Psoas muscle (tissue), 8 donors: ENCODE data around the gene STRIP1. TPM values are rescaled to one million over a fixed set of nuclear protein-coding genes. Genes with fewer than 3 reads are reported as not detected.
A peak's percentile ranks its signal among the peaks of the same experiment; 100 is the strongest.

ENCODE experiments used
- ATAC-seq, 4 donors: fragments of 200-7000 bp; cut with Tn5 transposase; one replicate each; pipeline ENCODE4 v1.9.1; 2020; ENCODE audit warnings: moderate library complexity in 3 of 4, mild to moderate bottlenecking in 2 of 4
- DNase-seq, 2 donors: peaks; one replicate each; pipeline ENCODE4 v3.0.0-alpha.2; 2020
- H3K27ac ChIP-seq: fragments of 200-600 bp; one replicate; pipeline ENCODE4 v1.8.0; 2022
- H3K27me3 ChIP-seq, 3 donors: fragments of 200-600 bp in 1 of 3; one replicate each; pipeline versions ENCODE4 v1.6.1 to v1.8.0; 2013 to 2022; ENCODE audit warnings: low read length in 2 of 3, mild to moderate bottlenecking in 2 of 3, moderate library complexity in 1 of 3; ENCODE audit not compliant: insufficient read depth in 3 of 3
- H3K36me3 ChIP-seq, 2 donors: fragments of 200-600 bp in 1 of 2; one replicate each; pipeline versions ENCODE4 v1.6.1 to v1.8.0; 2013 to 2022; ENCODE audit warnings: low read depth in 1 of 2, mild to moderate bottlenecking in 1 of 2, moderate library complexity in 1 of 2; ENCODE audit not compliant: insufficient read depth in 1 of 2
- H3K4me1 ChIP-seq: fragments of 200-600 bp; one replicate; pipeline ENCODE4 v1.8.0; 2022
- H3K4me3 ChIP-seq: fragments of 200-600 bp; one replicate; pipeline ENCODE4 v1.8.0; 2022; ENCODE audit warnings: mild to moderate bottlenecking
- H3K9me3 ChIP-seq: fragments of 200-600 bp; one replicate; pipeline ENCODE4 v1.8.0; 2022
- WGBS, 3 donors: extraction: QIAGEN DNeasy Blood & Tissue Kit; methylation state at CpG; one replicate each; pipeline versions ENCODE4 v1.1.6 to v1.1.7; 2013; 5-methylcytosine and 5-hydroxymethylcytosine counted together
- intact Hi-C, 2 donors: fragments of 100-400 bp; cut with DNase I; formaldehyde crosslinking; loops; one replicate each; pipeline versions ENCODE4 v1.11.0 to v1.14.2; 2022
- polyA plus RNA-seq, 3 donors: library from polyadenylated mRNA; stranded (reverse); fragments of 200-250 nt; gene quantifications; one replicate each; pipeline ENCODE4 v1.2.3, GENCODE V29; 2013
- total RNA-seq, 4 donors: library from RNA; stranded (reverse); fragmentation: NEBNext Ultra II Directional in 2 of 4; extraction: Animal tissue kit (Norgen Biotek cat#: 25700) in 2 of 4; gene quantifications; one replicate each; pipeline versions ENCODE4 v1.2.1 to v1.2.4, GENCODE V29; 2021 to 2023
- TF ChIP-seq, protein P1 (sequence below): fragments of 200-600 bp; IDR thresholded peaks from one replicate; pipeline ENCODE4 v1.8.0; 2022; ENCODE audit warnings: antibody characterized with exemption
- donor health status: healthy with polysubstance abuse.
- donor health status: DM: no; HTN: no; CAD: no; lungs with moderate emphysema.
- donor health status: Bipolar disorder and iron deficiency.
- donor health status: healthy.
- donor health status: DM: yes; HTN: yes; CAD: no.
- donor health status: DM: no; HTN: no; CAD: no.
- donor health status: DM: no; HTN: no; CAD: no.
- donor health status: DM: yes; HTN: yes; CAD: no.

The STRIP1 gene
- total and polyA plus RNA-seq, 7 donors: 12.1 to 23.1 (median 16.4) TPM

DNA sequence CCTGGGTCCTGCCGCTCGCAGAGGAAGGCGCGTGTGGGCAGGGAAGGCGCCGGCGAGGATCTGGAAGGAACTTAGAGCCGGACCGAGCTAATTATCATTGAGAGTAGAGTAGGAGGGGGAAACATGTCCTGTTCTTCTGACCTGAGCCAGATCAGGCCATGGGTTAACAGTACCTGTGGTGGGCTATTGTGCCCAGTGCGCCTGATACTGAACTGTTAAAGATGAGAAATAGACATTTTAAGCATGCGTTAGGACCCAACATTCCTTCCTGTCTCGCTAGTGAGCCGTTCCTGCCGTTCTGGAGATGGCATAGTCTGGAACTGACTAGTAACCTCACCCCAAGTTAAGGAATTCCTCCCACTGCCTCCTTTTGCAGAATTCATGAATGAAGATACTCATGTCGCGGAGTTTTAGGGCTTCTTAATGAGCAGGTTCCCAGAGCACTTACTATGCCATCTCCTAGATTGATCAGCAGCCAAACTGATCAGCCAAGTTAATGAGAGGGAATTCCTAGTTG, 870 bp downstream of the STRIP1 start:
- no peak for DNase-seq
- Histone ChIP-seq H3K36me3 (peaks cover 14 to 34% of the 10 kb centered on the region in 2 donors), H3K9me3 (no peaks in the 10 kb centered on the region), H3K27ac (peak overlapping the region; percentile 88), H3K4me1 (peaks cover 14% of the 10 kb centered on the region), H3K4me3 (peak overlapping the region; percentile 93), H3K27me3 (no peaks in the 10 kb centered on the region)
- no peak for ATAC-seq
- intact Hi-C loops: no loop called here
- TF ChIP-seq, protein P1, sequence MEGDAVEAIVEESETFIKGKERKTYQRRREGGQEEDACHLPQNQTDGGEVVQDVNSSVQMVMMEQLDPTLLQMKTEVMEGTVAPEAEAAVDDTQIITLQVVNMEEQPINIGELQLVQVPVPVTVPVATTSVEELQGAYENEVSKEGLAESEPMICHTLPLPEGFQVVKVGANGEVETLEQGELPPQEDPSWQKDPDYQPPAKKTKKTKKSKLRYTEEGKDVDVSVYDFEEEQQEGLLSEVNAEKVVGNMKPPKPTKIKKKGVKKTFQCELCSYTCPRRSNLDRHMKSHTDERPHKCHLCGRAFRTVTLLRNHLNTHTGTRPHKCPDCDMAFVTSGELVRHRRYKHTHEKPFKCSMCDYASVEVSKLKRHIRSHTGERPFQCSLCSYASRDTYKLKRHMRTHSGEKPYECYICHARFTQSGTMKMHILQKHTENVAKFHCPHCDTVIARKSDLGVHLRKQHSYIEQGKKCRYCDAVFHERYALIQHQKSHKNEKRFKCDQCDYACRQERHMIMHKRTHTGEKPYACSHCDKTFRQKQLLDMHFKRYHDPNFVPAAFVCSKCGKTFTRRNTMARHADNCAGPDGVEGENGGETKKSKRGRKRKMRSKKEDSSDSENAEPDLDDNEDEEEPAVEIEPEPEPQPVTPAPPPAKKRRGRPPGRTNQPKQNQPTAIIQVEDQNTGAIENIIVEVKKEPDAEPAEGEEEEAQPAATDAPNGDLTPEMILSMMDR: no peak
- WGBS, 3 donors: 8 to 10% (median 10%) methylated on average over 14 to 16 of the region's 16 CpGs

DNA sequence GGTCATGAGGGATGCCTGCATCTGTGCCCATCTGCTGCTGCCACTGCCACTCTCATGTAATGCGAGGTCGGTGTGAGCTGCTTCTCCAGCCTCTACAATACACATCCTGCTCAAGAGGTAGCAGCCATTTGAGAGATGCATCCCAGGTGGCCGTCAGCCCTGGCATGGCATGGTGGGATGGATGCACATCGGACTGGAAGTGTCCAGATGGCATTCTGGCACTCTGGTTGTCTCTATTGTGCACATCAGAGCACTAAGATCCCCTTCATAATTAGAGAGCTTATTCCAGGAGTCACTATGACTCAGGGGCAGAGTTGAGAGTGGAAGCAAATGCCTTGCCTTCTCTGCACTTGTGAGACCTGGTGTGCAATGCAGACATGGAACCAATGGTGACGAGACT, 3.8 kb downstream of the STRIP1 start:
- TF ChIP-seq, protein P1: no peak
- intact Hi-C loops: no loop called here
- WGBS, 3 donors: 80 to 90% (median 84%) methylated on average over 5 of the region's 5 CpGs

GRCh38 chr1:110039641-110040040, 5.2 kb downstream of the STRIP1 start:
- no peak for DNase-seq
- Histone ChIP-seq H3K27ac (no peak overlapping the region), H3K9me3 (no peaks in the 10 kb centered on the region), H3K4me1 (peaks cover 8% of the 10 kb centered on the region), H3K4me3 (no peak overlapping the region), H3K27me3 (no peaks in the 10 kb centered on the region), H3K36me3 (peaks cover 14 to 77% of the 10 kb centered on the region in 2 donors)
- TF ChIP-seq, protein P1: no peak
- ATAC-seq: no peak
- intact Hi-C loops: no loop called here
- 67 to 78% (median 69%) methylated on average over 4 of the region's 4 CpGs for WGBS, 3 donors

More for the DNA sequence above, 3.8 kb downstream of the STRIP1 start:
- H3K27me3 ChIP-seq: no peaks in the 10 kb centered on the region
- ATAC-seq (no peak), DNase-seq (no peak)
- H3K4me1 ChIP-seq: peaks cover 14% of the 10 kb centered on the region
- H3K27ac ChIP-seq: no peak overlapping the region
- peaks cover 14 to 63% of the 10 kb centered on the region in 2 donors for H3K36me3 ChIP-seq
- no peaks in the 10 kb centered on the region for H3K9me3 ChIP-seq
- no peak overlapping the region for H3K4me3 ChIP-seq

GRCh38 chr1:110040548-110040947, 6.1 kb downstream of the STRIP1 start:
- Histone ChIP-seq H3K4me1 (peaks cover 6% of the 10 kb centered on the region), H3K36me3 (peaks cover 14 to 86% of the 10 kb centered on the region in 2 donors), H3K9me3 (no peaks in the 10 kb centered on the region), H3K27me3 (no peaks in the 10 kb centered on the region), H3K4me3 (no peak overlapping the region), H3K27ac (no peak overlapping the region)
- TF ChIP-seq, protein P1: no peak
- DNase-seq (no peak), ATAC-seq (no peak)
- WGBS, 3 donors: 91 to 97% (median 95%) methylated on average over 4 of the region's 4 CpGs
- intact Hi-C loops: no loop called here

- Histone ChIP-seq H3K4me3 (no peak overlapping the region), H3K27ac (no peak overlapping the region), H3K9me3 (no peaks in the 10 kb centered on the region), H3K36me3 (peaks cover 19 to 100% of the 10 kb centered on the region in 2 donors), H3K4me1 (no peaks in the 10 kb centered on the region), H3K27me3 (no peaks in the 10 kb centered on the region)
- ATAC-seq (no peak), DNase-seq (no peak)
- TF ChIP-seq, protein P1: no peak
- WGBS, 3 donors: 95 to 96% (median 95%) methylated on average over 10 of the region's 10 CpGs
- intact Hi-C loops: no loop called here
These were observed 8.6 kb downstream of the STRIP1 start for GRCh38 chr1:110043016-110043415.
